Stimulated activated CD4-positive, alpha-beta T cell treated with anti-CD3 and anti-CD28 coated beads, Interleukin-1b, Interleukin-23, amount 100 ng/mL, for 24 hours (primary cell): ENCODE data around the gene MKI67.
A peak's percentile ranks its signal among the peaks of the same experiment; 100 is the strongest.

ENCODE experiments used
- DNase-seq, 4 experiments: peaks; one replicate each; pipeline ENCODE4 v3.0.0-alpha.2; 2020; ENCODE audit warnings: low read depth in 4 of 4, low spot score in 1 of 4

MKI67 gene

GRCh38 chr10:128053356-128053755 is 72.9 kb downstream of the MKI67 start:
- DNase-seq = no peak

DNA sequence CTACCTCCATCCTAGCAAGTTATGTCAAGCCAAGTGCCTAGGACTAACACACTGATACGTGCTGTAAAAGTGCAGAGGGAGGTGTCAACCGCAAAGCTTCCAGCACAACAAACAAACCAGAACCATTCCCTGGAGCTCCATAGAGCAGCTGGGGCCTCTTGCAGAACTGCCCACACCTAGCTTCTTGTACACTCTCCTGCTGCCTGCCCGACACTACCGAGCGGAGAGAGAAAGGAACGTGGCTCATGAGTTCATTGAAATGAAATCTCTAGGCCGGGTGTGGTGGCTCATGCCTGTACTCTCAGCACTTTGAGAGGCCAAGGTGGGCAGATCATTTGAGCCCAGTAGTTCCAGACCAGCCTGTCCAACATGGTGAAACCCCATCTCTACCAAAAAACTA is 73.5 kb downstream of the MKI67 start:
- no peak for DNase-seq

- no peak for DNase-seq
These were observed 74.7 kb downstream of the MKI67 start for GRCh38 chr10:128051548-128051947.

DNA sequence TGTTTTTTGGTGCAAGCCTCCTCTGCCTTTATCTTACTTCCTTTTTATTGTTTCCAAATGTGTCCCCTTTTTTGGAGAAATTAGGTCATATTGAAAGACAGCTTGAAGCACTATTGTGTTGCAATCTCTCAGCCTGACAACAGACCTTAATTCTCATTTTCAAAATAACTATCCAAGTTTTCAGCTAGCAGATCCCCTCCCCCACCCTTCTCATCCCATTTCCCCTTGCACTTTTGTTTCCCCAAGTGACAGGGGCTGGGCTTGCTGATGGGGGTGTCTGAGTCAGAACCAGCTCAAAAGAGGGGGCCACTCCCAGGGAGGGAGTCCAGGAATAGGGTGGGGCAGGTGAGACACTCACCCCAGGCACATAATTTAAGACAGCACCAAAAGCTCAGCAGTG is 75.3 kb downstream of the MKI67 start:
- DNase-seq = no peak

- DNase-seq = no peak
These were observed 76.1 kb downstream of the MKI67 start for GRCh38 chr10:128050121-128050516.

GRCh38 chr10:128049226-128050120 is 76.8 kb downstream of the MKI67 start:
- no peak for DNase-seq

DNA sequence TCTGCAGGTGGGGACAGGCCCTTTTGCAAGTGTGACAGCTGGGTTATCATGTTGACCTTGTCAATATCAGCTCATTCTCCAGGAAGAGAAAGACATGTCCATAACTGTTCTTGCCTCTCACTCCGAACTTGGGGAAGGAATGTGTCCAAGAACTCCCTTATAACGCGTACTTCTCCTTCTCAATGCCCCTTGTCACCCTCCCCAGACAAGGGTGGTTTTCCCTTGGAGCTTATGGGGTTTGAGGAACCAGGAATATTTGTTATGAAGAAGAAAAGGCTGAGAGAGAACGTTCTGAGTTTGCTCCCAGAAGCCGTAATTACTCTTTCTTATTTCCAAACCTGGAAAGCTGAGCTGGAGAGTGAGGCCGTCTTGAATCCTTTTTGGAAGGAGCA is 77.4 kb downstream of the MKI67 start:
- DNase-seq = no peak

GRCh38 chr10:128047991-128048818 is 78.0 kb downstream of the MKI67 start:
- DNase-seq = no peak

- peak; percentile 50 to 81 (median 62) for DNase-seq
These were observed 78.9 kb downstream of the MKI67 start for GRCh38 chr10:128047351-128047750.

- DNase-seq = no peak
These were observed 79.3 kb downstream of the MKI67 start for GRCh38 chr10:128046953-128047290.
